NOMO-1 treated with DMSO at 0.1 percent for 48 hours (cell line): ENCODE data around the gene HDAC4.

Source experiments
- DNase-seq: peaks from one replicate; lab custom pipeline; 2025; ENCODE audit not compliant: unreplicated experiment; lab: John Stamatoyannopoulos, UW

HDAC4 gene

DNA sequence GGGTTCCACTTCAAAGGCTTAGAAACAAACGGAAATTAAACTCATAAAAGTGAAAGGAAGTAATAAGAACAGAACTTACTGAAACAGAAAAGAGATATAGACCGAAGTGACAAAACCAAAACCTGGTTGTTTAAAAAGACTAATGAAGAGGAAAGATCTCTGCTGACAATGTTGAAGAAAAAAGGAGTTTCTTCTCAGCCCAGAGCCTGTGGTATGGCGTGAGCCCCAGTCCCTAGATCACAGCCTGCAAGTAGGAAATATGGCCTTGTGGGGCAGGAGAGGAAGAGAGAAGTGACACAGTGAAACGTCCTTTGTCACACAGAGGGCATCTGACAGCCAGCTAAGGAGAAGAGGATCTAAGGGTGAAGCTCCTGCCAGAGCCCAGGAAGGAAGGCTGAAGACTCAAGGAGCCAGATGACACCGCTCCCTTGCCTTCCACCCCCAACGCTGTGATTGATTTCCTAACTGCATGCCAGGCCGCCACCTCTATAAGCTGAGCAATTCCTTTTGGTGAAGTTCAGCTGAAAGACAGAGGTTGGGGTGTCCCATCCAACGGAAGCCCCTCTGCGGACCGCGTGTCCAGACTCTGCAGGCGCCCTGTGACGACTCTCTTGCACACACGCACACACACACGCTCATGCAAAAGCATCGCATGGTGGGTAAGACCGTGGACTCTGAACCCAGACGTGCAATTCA is 141.1 kb downstream of the HDAC4 start:
- DNase-seq: peak; percentile 80

GRCh38 chr2:239259173-239259572 is 141.6 kb downstream of the HDAC4 start:
- no peak for DNase-seq

GRCh38 chr2:239258248-239258647 is 142.6 kb downstream of the HDAC4 start:
- peak; percentile 55 for DNase-seq

DNA sequence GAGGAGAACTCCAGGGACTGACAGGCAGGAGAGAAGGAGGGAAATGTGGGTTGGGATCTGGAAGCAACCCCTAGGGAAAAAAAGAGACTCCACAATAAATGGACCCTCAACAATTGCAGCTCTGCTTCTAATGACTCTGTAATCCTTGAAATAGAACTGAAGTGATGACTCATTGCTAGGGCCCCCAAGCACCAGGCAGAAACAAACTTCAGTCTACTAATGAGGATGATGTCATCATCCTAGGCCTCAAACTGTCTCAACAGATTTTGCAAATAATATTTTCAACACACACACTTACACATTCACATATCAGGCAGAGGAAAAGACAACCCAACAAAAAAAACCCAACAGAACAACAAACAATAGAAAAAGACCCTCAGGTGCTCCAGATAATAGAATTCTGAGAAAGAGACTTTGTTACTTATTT is 143.3 kb downstream of the HDAC4 start:
- peak; percentile 96 for DNase-seq

DNA sequence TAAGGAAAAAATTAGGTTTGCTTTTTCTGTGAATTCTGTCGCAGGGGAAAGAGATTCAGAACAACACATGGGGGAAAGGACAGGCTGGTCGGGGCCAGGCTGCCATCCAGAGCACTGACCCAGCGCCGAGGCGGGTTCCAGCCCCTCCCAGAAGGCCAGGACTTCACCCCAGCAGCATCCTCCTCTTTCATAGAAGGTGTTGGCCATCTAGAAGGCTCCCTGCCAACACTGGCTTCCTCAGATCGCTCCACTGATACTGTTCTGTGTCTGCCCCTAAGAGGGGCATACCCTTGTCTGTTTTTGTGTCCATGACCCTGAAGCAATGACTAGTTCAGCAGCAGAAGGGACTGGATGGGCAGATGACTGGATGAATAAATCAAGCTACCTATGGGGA is 144.5 kb downstream of the HDAC4 start:
- DNase-seq: no peak

DNA sequence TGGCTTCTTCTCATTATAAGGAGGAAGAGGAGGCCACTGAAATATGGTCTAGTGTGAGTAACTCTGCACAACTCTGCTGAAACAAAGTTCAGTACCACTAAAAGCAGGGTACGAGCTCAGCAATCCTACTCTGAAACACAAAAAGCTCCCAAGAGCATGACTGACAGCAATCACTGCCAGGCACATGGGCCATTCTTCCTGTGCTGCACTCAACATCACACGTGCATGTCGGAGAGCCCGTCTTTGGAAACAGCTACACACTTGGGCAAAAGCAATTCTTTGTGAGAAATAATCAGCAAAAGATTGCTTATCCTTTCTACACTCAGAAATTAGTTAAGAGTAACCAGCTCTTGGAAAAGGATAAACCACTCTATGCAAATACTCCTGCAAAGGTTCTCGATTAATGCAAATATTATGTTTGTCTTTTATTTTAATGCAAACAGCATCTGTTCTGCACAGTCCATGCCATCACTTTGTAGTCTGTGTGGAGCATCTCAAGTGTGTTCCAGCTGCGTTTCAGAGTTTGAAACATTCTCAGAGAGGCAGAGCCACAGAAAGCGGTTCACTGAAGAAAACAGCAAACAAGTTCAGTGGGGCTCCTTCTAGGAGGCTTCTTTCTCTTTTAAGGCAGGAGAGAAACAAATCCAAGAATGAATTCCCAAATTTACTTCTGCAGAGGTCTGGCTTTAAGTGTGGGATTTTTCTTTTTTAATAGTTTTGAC is 145.0 kb downstream of the HDAC4 start:
- DNase-seq: no peak

DNA sequence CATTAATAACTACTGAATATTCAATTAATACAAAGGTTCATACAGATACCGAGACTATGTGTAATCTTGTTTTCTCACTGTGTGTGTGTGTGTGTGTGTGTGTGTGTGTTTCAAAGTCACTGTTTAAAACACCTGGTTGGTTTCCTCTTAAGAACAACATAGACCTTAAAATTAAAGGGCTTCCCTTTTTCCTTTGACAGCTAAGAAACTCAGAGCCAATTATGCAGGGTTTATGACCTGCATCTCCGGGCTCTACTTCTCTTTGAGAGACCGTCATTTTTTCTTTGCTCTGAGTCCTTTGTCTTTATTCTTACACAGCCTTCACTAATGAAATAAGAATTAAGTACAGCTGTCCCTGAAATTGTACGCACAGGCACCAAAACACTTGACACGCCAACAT is 145.6 kb downstream of the HDAC4 start:
- DNase-seq: peak; percentile 86

DNA sequence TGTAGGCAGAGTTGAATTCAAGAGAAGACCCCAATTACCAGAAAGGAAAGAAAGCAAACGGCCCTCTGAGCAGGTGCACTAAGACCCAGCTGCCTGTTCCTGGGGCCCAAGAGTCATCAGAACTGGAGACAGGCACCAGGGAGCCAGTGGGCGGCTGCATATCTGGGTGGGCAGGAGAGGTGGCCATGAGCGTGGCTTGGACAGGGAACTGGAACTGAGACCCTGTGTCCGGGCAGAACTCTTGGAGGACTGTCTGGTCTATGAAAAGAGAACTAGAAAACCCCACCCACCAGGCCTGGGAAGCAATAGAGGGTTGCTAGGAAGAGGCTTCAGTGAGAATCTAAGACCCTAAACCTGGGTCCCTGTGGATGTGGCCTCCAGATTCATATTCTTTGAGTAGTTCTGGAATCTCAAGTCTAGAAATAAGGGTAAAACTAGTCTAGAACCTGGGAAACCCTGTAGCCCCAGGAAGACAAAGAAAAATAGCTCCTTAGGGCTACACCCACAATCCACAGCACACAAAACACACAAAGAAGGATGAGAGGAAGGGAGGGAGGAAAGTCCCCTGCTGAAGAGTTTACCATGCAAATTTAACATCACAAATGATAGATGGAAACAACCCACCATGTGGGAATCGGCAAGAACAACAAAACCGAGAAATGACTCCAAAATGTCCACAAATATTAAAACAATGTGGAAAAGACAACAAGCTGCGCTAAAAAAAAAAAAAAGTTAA is 147.0 kb downstream of the HDAC4 start:
- no peak for DNase-seq

DNA sequence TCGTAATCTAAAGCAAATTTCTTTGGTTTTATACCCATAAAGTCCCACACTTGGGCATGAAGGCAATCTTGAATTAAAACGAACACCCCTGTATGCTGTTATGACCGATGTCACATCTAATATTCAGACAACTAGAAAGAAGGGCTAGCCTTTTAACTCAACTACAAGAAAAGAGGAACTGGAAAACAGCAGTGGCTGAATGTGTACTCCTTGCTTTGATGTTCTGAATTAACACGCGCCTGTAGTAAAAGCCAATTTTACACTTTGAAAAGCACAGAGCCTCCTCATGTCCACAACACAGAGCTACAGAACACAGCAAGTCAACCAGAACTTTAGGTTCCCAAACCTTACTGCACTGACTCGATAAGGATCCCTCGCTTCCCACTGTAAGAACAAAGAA is 147.6 kb downstream of the HDAC4 start:
- DNase-seq: peak; percentile 82

- DNase-seq: no peak
These were observed 148.0 kb downstream of the HDAC4 start for GRCh38 chr2:239252801-239253200.

GRCh38 chr2:239252393-239252792 is 148.4 kb downstream of the HDAC4 start:
- no peak for DNase-seq

GRCh38 chr2:239251971-239252370 is 148.8 kb downstream of the HDAC4 start:
- no peak for DNase-seq

GRCh38 chr2:239250216-239251081 is 150.4 kb downstream of the HDAC4 start:
- no peak for DNase-seq

GRCh38 chr2:239249776-239250175 is 151.0 kb downstream of the HDAC4 start:
- DNase-seq: no peak

- no peak for DNase-seq
These were observed 151.8 kb downstream of the HDAC4 start for GRCh38 chr2:239249048-239249447.

DNA sequence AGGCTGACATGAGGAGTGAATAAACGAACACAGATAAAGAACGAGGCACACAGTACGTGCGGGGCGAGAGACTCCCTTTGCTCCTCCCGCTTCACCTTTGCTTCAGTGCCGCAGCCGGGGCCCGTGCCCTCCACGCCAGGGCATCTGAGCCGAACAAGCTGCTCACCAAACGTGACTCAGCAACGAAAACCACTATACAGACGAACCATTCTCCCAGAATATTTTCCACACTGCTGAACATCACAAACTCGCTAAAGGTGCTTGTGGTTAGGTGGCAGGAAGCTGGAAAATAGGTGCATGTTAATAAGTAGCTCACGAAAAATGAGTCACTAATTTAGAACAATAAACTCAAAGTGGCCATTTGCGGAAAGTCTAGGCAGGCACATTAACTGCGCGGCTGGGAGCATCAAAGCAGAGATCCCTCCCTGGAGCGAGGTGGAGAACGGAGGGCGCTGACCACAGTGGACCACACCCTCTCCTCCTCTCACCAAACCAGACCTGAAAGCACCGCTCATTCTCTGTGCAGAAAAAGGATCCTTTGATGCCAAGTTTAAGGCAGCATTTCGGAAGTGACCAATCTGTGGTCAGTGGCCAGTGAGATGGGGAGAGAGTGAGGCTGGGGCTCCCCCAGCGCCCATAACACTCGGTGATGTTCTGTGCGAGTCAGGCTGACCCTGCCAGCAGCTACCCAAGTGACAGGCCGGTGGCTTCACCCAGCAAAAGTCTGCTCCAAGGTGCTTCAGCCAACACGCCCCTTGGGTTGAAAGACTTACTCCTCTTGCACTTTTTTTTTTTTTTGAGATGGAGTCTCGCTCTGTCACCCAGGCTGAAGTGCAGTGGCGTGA is 153.2 kb downstream of the HDAC4 start:
- DNase-seq: no peak

GRCh38 chr2:239246723-239247122 is 154.1 kb downstream of the HDAC4 start:
- DNase-seq: no peak

DNA sequence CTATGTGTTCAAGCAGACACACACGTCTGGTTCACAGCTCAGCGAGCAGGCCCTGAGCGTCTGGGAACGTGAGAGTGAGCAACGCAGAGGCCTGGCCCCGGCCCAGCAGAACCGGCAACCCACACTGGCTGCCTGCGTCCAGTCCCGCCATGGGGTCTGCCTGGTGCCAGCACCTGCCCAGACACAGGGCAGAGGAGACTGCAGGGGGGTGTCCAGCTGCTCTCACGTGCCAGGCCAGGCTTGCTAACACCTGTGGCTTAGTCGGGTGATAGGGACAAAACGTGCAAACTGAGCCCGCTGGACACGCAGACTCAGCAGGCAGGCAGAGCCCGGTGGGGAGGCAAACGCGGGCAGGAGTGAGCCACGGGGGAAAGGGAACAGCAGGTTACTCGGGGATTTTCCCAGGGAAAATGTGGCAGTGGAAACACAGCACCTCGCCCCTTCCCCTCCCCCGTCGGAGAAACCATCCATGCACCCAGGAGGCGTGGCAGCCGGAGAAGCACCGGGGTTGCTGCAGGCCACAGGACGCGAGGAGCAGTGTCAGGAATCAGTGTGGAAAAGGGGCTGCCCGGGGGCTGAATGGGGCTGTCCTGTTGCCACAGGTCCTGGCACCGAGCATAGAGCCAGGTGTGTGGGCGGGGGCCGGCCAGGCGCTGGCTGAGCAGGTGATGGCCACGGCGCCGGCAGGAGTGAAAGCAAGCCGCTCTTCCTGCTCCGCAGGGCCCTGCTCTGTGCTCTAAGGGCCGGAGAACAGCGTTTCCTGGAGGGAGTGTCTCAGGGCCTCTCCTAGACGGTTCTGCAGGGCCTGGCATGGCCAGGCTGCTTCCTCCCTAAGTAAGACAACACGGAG is 154.7 kb downstream of the HDAC4 start:
- DNase-seq: no peak

DNA sequence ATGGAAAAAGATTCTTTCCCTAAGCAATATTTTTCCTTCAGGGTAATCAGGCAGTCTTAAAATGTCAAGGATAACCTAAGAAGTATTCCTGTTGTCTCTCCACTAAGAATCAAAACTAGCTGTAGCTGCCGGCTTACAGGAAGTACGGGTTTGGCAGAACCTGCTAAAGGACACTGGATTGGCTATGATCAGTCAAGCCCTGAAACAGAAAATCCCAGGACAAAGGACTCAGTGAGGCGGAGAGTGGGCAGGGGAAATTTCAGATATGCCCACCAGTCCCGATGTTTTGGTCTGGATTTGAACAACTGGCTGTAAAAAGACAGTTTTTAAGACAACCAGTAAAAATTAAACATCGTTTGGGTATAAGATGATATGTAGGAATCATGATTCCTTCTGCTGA is 155.7 kb downstream of the HDAC4 start:
- DNase-seq: no peak
